Head of caudate nucleus (tissue), 42 donors: ENCODE results near the gene ADCY10.
"Not testable (repeated sequence)": the region's sequence is repeated elsewhere in the genome, so short reads cannot be mapped to it uniquely, and the experiment has no call there.

Experiments used
- DNase-seq, 42 donors: peaks; one replicate each; pipeline versions ENCODE4 v3.0.0 to v3.0.0-alpha.2; 2020 to 2021; ENCODE audit warnings: mixed read lengths in 7 of 42
- intact Hi-C: fragments of 100-400 bp; cut with DNase I; formaldehyde crosslinking; loops from one replicate; pipeline ENCODE4 v1.15.0; 2022

Gene ADCY10

GRCh38 chr1:167865193-167865592 lies 48.7 kb downstream of the ADCY10 start:
- DNase-seq, intact Hi-C loops: not testable (repeated sequence)

- intact Hi-C loops, result no loop called here
- DNase-seq, result no peak
Observed at GRCh38 chr1:167864392-167865032, 49.4 kb downstream of the ADCY10 start.

GRCh38 chr1:167863921-167864279 lies 50.0 kb downstream of the ADCY10 start:
- intact Hi-C loops, result no loop called here
- no peak for DNase-seq

- DNase-seq, intact Hi-C loops: not testable (repeated sequence)
Observed at GRCh38 chr1:167863191-167863920, 50.6 kb downstream of the ADCY10 start.

GRCh38 chr1:167862432-167863076 lies 51.4 kb downstream of the ADCY10 start:
- no peak for DNase-seq
- intact Hi-C loops, result no loop called here

GRCh38 chr1:167861664-167862381 lies 52.1 kb downstream of the ADCY10 start:
- intact Hi-C loops, result no loop called here
- DNase-seq, result no peak

GRCh38 chr1:167860231-167860923 lies 53.6 kb downstream of the ADCY10 start:
- no peak for DNase-seq
- intact Hi-C loops, result no loop called here

- no peak for DNase-seq
- intact Hi-C loops, result no loop called here
Observed at GRCh38 chr1:167856711-167857418, 57.1 kb downstream of the ADCY10 start.

GRCh38 chr1:167854184-167854583 lies 59.8 kb downstream of the ADCY10 start:
- no peak for DNase-seq
- intact Hi-C loops, result no loop called here

GRCh38 chr1:167849666-167850065 lies 64.3 kb downstream of the ADCY10 start:
- intact Hi-C loops, result no loop called here
- DNase-seq, result no peak

- intact Hi-C loops, result no loop called here
- DNase-seq, result no peak
Observed at GRCh38 chr1:167842872-167843271, 71.1 kb downstream of the ADCY10 start.

- no peak for DNase-seq
- intact Hi-C loops, result no loop called here
Observed at GRCh38 chr1:167841530-167841929, 72.4 kb downstream of the ADCY10 start.

GRCh38 chr1:167839009-167839408 lies 74.9 kb downstream of the ADCY10 start:
- intact Hi-C loops, result no loop called here
- no peak for DNase-seq

GRCh38 chr1:167837326-167837725 lies 76.6 kb downstream of the ADCY10 start:
- intact Hi-C loops, result no loop called here

GRCh38 chr1:167836197-167836596 lies 77.7 kb downstream of the ADCY10 start:
- DNase-seq, result no peak
- intact Hi-C loops, result no loop called here

More at GRCh38 chr1:167837326-167837725, 76.6 kb downstream of the ADCY10 start:
- no peak for DNase-seq

- intact Hi-C loops, result no loop called here
Observed at GRCh38 chr1:167833904-167834303, 80.0 kb downstream of the ADCY10 start.

GRCh38 chr1:167832693-167833092 lies 81.2 kb downstream of the ADCY10 start:
- no peak for DNase-seq
- intact Hi-C loops, result no loop called here

More at GRCh38 chr1:167833904-167834303, 80.0 kb downstream of the ADCY10 start:
- no peak for DNase-seq

GRCh38 chr1:167830668-167831067 lies 83.3 kb downstream of the ADCY10 start:
- intact Hi-C loops, DNase-seq: not testable (repeated sequence)

GRCh38 chr1:167829868-167830267 lies 84.1 kb downstream of the ADCY10 start:
- intact Hi-C loops, result no loop called here
- DNase-seq, result no peak
